SHP77 (cell line): ENCODE measurements around the gene GNE.
"Not testable (repeated sequence)": the region's sequence is repeated elsewhere in the genome, so short reads cannot be mapped to it uniquely, and the experiment has no call there.

Source experiments
- DNase-seq, 2 experiments: peaks; one replicate each; lab custom pipeline; 2025; lab: John Stamatoyannopoulos, UW

The GNE gene

DNA sequence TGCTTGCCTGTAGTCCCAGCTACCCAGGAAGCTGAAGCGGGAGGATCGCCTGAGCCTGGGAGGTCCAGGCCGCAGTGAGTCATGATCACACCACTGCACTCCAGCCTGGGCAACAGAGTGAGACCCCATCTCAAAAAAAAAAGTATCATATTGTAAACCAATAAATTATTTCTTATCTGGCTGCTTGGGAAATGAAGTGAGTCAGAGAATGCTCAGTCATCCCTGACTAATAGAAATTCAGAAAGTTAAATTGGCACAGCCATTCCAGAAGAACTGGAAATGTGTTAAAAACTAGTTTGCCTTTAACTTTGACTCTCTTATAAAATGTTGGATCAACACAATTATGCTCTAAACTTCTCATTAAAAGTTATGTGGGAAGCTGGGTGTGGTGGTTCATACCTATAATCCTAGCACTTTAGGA is 9.8 kb upstream of the GNE start:
- DNase-seq: no peak

DNA sequence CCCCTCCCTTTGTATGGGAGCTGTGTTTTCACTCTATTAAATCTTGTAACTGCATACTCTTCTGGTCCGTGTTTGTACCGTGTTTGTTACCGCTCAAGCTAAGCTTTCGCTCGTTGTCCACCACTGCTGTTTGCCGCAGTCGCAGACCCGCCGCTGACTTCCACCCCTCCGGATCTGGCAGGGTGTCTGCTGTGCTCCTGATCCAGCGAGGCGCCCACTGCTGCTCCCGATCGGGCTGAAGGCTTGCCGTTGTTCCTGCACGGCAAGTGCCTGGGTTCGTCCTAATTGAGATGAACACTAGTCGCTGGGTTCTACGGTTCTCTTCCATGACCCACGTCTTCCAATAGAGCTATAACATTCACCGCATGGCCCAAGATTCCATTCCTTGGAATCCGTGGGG is 6.6 kb upstream of the GNE start:
- no peak for DNase-seq

DNA sequence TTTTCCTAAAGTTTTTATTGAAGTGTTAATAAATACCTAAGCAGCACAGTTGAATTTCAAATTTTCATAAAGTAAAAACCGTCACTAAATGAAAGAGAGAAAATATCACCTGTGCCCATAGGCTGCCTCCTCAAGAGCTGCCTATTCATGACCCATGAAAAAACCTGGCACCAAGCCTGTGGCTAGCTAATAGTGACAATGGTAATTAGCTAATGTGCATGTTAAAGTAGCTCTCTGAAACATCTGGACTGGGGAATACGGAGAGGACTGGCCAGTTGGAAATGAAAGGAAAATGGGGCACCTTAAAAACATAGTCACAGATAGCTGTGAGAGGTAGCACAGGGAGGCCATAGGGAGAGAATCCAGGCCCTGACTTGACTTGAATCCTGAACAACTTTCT is 5.4 kb upstream of the GNE start:
- DNase-seq: no peak

DNA sequence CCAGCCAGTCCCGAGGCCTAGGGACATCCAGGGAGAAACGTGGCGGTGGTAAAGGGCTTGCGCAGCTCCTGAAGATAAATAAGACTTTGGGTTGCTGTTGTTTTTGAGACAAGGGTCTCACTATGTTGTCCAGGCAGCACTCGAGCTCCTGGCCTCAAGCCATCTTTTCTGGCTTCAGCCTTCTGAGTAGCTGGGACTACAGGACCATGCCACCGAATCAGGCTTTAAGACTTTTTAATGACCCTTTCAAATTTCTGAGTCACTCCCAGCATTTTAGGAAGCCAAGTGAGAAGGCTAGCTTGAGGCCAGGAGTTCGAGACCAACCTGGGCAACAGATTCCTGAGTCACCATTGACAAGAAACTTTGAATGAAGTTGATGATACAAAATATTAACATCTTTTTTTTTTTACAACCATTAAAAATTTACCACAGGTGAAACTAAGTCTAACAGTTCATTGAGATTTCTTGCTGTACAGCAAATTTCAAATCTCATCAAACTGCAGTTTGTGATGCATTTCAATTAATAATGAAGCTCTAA is 817 bp upstream of the GNE start:
- DNase-seq: no peak

DNA sequence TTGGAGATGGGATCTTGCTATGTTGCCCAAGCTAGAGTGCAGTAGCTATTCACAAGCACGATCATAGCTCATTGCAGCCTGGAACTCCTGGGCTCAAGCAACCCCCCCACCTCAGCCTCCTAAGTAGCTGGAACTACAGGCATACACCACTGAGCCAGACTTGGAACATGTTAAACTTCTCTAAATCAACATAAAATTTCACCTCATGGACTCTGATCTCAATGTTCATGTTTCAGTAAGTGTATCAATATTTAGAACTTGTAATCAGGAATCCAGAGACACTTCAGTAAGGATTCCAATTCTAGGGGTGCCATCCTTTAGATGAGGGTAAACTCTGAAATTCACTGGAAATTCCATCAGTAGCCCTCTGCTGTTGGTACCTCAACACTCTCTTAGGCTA is 6.8 kb downstream of the GNE start:
- no peak for DNase-seq

DNA sequence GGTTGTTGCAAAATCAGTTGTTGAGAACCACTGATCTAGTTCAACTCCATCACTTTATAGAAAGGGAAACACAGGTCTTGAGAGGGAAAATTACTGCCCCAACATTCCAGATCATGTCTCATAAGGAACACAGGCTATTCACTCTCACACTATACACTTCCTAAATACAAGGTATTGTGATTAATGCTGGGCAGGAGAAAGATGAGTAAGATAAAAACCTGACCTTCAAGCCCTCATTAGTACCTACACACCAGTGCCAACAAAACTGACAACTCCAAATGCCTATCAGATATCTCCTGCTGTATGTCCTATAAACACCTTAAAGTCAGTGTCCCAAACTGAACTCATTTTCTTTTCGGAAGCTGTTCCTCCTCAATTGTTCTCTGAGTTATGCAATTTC is 8.2 kb downstream of the GNE start:
- no peak for DNase-seq

DNA sequence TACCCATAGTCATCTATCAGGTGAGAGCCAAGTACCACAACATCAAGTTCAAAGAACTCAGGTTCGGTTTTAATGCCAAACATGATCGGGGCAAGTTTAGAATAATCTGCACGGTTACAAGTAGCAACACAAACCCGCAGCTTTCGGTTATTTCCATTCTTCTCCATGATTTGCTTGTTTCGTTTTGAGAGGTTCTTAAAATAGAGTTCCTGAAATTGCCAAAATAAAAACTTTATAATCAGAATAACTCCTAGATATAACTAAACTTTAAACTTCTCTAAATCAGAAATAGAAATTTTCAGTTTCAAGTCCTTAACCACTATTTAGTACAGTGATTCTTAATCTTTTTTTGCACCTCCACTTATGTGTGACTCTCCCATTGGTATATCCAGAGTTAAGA is 9.1 kb downstream of the GNE start:
- no peak for DNase-seq

DNA sequence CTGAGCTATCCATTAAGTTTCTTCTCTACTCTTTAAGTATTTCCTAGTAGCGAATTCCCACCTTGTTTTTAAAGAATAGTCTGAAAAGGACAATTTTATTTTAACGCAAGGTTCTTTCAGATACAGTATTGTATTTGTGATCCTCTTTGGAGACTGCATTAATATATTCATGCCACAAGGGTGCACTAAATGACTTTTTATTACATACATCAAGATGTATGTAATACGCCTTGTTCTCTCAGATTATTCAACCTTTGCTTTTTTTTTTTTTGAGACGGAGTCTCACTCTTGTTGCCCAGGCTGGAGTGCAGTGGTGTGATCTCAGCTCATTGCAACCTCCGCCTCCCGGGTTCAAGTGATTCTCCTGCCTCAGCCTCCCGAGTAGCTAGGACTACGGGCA is 10.2 kb downstream of the GNE start:
- DNase-seq: not testable (repeated sequence)

DNA sequence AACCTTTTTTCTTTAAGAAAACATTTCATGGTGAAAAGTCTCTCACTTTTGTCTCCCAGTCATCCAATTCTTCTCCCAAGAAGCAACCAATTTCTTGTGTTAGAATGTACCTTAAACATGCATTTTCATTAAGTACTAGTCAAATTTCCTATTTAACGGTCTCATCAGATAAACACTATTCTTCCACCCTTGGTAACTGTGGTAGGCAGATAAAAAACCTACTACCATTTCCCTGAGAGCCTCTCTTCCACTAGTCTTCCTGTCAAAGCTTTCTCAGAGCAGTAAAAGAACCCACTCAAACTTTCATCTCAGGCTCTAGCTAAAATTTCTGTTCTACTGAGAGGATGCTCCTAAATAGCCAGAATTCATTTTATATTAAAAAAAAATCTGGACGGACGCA is 10.9 kb downstream of the GNE start:
- DNase-seq: no peak

DNA sequence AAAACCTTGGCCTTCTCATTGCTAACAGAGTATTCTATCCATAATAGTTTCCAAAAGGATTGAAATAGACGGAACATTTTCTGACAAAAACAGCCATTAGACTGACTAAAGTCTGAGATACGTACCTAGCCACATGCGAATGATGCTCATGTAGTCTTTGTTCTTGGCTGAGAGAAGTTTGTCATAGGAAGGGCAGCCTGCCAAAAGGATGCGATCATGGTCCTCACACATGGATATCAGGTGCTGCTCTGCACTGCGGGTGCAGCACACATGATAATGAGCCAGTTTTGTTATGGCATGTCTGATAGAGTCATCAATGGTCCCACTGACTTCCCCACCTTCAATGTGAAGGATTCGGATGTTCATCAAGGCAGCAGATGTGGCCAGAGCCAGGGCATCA is 12.3 kb downstream of the GNE start:
- no peak for DNase-seq

DNA sequence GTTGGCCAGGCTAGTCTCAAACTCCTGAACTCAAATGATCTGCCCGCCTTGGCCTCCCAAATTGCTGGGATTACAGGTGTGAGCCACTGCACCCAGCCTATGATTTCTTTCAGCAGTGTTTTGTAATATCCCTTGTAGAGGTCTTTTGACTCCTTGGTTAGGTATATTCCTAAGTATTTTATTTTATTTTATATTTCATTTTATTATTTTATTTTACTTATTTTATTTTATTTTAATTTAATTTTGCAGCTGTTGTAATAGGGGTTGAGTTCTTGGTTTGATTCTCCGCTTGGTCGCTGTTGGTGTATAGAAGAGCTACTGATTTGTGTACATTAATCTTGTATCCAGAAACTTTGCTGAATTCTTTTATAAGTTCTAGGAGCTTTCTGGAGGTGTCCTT is 18.6 kb downstream of the GNE start:
- not testable (repeated sequence) for DNase-seq

DNA sequence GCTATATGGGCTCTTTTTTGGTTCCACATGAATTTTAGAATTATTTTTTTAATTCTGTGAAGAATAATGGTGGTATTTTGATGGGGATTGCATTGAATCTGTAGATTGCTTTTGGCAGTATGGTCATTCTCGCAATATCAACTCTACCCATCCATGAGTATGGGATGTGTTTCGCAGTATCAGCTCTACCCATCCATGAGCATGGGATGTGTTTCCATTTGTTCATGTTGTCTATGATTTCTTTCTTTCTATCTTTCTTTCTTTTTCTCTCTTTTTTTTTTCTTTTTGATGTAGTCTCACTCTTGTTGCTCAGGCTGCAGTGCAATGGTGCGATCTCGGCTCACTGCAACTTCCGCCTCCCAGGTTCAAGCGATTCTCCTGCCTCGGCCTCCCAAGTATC is 19.0 kb downstream of the GNE start:
- not testable (repeated sequence) for DNase-seq

DNA sequence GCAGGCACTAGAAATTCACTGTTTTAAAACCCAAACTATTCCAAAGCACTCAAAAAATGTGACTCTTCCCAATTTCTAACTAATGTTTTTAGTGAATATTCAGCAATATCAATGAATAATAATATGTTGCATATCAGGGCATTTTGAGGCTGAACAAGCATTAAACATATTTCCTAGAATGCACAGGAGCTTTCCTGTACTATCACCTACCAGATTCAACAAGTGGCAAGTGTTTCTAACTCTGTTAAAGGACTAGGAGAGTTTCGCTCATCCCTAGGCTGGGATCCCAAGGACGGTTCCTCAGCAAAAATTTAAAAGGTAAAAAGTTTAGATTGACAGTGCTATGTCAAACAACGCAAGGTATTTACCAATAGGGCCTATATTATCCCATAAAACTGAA is 21.0 kb downstream of the GNE start:
- DNase-seq: no peak

DNA sequence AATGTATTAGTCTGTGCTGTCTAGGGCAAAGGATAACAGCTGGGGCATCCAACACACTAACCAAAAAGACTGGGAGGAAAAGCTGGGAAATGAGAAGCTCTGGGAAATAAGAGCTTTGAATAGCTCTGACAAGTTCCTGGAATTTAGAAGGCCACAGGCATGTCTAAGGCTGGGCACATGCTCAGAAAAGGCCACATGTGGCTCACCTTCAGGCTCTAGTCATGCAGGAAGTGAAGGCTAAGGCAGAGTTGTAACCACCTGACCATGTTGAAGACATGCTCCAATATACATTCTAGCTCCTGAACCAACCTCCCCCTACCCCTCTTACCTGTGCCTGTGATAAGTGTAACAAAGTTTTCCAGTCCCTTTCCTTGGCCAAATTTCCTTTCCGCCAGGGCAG is 35.8 kb downstream of the GNE start:
- no peak for DNase-seq

DNA sequence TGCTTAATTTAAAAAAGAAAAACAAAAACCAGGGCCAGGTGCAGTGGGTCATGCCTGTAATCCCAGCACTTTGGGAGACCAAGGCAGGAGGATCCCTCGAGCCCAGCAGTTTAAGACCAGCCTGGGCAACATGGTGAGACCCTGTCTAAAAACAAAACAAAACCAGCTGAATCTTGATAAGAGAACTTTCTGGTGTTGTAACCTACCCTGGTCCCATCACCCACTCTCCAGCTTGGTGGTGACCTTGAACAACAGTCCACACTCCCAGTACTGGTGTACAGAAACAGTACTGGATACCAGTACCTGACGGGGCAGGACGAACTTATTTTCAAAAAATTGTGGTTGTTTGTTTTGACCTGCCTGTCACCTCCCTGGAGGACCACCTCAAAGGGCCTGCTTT is 36.6 kb downstream of the GNE start:
- no peak for DNase-seq

DNA sequence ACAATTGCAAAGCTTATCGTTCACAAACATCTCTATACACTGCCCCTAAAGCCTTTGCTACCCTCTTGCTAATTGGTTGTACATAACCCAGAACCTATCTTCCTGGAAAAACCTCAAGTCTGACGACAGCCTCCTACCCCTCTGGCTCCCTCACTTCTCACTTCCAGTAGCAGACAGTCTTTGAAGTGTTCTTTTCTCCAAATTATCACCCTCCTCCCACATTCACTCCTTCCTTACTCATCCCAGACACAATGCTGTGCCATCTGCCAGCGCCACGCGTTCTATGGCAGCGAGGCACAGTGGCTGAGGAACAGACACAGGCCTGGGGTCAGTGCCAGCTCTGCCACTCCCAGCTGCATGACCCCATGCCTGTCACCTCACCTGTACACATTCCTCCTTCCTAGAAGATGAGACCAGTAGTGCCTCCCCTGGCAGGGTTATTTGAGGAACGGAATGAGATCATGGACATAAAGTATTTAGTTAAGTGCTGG is 39.8 kb downstream of the GNE start:
- no peak for DNase-seq

DNA sequence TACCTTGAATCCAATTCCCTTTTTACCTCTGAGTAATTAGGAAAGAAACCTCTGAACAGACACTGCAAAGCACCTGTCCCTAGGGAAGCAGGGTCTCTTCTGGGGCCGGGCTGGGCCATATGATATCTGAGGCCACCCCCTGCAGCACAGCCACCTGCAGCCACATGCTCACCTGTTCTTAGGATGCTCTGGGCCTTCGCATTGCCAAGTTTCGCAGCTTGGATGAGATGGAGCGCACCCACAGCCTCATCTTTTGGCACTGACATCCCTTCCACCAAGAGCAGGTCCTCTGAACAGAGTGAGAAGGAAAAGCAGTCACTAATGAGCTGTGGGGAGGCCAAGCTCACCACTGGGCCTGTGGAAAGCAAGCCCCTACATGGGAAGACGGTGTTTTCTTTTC is 40.2 kb downstream of the GNE start:
- no peak for DNase-seq

DNA sequence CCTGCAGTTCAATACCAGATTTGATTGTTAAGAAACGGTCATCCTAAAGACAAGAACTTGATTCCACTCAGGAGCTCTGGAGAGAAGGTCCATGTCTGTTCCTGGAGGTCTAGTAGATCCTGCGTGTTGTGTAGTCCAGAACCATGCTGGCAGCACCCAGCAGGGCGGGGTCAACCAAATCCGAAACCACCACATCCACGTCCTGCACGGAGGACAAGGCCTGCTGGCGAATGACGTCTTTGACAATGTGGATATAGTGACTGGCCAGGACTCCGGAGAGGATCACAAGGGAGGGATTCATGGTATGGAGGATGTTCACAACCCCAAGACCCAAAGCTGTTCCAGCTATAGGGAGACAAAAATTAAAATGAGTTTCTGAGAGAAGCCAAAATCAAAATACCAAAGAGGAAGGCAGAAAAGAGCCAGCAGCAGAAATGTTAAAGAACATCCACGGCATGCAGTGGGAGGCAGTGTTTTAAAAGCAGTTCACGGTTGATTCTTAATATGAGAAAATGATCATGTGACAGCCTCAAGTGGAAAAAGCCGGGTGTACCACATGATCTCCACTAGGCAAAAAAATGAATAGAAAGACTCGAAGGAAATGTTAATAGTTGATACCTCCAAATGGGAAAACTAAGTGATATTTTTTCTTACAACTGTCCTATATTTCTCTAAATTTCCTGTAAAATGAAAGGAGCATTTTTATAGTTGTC is 40.8 kb downstream of the GNE start:
- no peak for DNase-seq

DNA sequence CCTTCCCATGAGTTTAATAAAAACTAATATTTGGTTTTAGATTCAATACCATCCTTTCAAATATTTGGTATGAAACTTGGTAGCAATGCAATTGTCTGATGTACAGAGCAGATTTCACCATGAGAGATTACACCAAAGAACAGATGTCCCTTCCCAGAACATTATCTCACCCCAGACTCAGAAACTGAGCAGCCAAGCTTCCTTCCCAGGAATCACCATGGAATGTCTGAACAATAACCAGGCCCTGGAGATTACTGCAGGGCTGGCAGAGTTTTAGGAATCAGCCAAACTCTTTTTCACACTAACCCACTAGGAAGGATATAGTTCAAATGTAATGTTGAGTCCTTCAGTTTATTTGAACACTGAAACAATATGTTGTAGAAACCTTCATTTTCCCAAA is 43.7 kb downstream of the GNE start:
- DNase-seq: no peak

DNA sequence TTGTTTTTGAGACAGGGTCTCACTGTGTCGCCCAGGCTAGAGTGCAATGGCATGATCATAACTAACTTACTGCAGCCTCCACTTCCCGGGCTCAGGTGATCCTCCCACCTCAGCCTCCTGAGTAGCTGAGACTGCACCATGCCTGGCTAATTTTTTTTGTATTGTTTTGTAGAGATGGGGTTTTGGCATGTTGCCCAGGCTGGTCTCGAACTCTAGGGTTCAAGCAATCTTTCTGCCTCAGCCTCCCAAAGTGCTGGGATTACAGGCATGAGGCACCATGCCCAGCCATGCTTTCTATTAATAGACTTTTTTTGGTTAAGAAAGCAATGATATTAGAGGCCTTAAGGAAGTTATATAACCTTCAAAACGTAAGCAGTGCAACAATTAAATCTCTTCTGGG is 44.3 kb downstream of the GNE start:
- no peak for DNase-seq

DNA sequence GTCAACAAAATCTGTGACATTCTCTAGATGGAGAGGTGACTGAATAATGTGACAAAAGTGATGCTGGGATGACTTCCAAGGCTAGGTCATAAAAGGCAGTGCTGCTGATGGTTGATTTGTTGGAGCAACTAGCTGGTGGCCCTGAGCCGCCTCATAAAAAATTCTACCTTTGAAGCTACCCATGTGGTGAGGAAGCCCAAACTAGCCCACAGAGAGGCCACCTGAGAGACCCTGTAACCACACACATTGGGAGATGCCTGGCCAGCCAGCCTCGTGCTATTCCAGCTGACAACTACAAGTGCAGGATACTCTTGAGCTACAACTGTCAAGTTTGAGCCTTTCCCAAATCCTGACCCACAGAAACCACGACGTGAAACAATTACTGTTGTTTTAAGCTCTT is 44.9 kb downstream of the GNE start:
- no peak for DNase-seq

DNA sequence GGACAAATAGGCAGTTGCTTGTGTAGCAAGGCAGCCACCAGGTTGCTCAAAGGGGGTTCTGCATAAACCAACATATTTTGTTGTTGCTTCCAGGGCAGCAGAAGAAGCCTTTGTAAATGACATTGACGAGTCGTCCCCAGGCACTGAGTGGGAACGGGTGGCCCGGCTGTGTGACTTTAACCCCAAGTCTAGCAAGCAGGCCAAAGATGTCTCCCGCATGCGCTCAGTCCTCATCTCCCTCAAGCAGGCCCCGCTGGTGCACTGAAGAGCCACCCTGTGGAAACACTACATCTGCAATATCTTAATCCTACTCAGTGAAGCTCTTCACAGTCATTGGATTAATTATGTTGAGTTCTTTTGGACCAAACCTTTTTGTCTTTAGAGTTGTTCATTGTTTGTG is 46.7 kb downstream of the GNE start:
- no peak for DNase-seq

DNA sequence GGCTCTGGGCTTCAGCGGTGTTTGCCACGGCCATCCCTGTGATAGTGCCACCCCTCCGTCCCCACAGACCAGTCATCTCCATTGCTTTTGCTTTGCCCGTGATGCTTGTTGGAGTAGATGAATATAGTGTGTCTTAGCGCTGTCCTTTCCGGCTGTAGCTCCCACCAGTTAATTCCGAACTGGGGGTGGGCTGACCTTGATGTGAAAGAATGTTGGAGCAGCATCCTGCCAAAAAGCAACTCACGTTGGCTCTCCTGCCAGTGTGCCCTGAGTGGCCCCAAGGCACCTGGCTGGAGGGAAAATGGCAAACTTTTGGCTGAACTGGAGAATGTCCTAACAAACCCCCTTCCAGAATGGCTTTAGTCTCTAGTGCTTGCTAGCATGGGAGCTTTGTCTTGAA is 47.5 kb downstream of the GNE start:
- DNase-seq: no peak

DNA sequence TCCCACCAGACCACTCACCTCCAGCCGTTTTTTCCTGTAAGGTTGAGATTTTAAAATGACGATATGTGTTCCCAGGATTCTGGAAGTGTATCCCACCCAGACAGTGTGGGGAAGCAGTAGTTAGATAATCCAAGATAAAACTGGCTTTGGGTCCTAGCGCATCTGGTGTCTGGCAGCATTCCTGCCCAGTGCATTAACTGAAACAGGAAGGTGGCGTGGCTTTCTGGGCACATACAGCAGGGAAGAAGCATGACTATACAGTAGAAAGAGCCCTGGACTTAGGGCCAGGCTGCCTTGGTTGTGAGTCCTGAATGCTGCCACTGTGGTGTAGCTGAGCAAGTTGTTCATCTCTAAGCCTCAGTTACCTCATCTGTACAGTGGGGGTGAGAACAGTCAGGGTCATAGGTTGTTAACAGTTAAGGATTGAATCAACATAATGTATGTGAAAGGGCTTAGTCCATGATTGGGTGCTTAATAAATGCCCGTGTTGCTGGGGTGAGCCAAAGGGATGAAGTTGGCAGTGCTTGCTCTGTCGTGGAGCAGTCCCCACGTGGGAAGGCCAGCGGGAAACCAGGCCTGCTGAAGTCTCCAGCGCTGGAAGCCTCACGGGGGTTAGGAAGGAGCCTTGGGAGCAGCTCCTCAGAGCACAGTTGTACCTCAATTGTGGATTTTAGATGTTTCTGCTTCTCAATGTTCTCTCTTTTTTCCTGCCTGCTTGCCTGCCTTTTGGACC is 49.6 kb downstream of the GNE start:
- no peak for DNase-seq
